GM18868 (cell line): Measurements from ENCODE around the gene SV2B.

Source experiments
- ATAC-seq: cut with Tn5 transposase; IDR thresholded peaks from one replicate; pipeline ENCODE4 v1.9.1; 2021; ENCODE audit warnings: mild to moderate bottlenecking, moderate library complexity; ENCODE audit not compliant: unreplicated experiment

The SV2B gene

DNA sequence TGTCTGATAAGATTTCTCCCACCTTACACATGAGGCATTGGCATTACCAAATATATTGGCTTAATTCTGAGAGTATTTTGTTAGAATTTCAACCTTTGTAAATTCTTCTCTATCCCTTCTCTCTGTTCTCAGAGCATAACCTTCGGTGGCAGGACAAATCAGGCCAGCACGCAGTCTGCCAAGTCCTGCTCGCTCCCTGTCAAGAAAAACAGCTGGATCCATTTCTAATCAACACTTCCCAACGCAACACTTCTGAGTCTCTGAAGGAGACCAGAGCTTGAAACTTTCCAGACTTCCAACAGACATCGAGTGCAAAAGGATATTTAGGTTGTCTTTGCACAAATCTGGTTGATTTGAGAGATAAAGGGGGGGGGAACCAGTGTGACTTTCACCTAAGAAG lies 125.7 kb downstream of the SV2B start:
- no peak for ATAC-seq

- no peak for ATAC-seq
These were observed 127.1 kb downstream of the SV2B start for GRCh38 chr15:91227117-91227516.

- no peak for ATAC-seq
These were observed 127.7 kb downstream of the SV2B start for GRCh38 chr15:91227766-91228165.

- no peak for ATAC-seq
These were observed 128.3 kb downstream of the SV2B start for GRCh38 chr15:91228383-91228782.

DNA sequence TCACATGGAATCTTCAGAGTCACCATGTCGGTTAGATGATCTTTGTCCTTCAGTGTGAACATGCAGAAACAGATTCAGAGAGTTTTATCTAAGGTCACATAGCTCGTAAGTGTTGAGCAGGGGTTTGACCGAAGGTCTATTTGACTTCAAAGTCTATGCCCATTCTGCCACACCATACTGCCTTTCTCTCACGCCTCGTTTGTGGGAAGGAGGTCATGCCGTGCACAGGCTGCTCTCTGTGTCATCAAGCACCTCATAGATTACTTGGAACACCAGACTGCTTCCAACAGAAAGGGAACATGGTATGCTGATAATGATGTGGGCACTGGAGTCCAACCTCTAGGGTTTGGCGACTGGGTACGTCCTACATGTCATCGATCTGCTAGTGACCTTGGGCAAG lies 128.8 kb downstream of the SV2B start:
- no peak for ATAC-seq

DNA sequence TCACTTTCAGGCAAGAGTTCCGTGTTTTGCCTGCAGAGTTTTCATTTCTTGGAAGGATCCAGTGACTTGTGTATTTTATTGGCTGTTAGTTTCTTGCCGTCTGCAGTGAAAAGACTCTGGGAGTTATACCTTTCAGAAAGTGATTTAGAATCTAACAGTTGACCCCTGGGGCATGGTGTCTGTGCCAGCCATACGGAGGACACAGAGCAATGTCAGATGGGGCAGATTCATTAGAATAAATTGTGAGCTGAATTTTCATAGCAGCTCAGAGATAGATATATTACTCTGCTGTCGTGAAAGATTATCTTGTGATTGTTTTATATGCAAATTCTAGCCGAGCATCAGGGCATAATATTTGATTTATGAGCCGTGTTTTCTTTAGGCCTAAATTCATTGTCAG lies 131.6 kb downstream of the SV2B start:
- ATAC-seq: no peak

DNA sequence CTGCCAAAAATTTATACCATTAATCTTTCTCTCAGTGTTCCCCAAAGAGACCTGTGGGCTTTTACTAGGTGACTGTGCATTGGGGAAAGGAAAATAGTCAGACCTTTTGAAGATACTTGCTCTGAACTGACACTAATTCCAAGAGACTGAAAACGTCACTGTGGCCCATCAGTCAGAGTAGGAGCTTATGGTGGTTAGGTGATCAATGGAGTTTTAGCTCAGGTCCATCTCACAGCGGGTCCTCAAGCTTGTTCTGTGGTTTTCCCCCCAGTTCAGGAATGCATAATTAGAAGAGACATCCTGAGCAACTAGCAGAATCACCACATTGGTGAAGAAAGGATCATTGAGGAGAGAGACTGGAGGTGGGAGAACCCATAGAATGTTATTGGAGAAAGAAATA lies 134.7 kb downstream of the SV2B start:
- no peak for ATAC-seq

DNA sequence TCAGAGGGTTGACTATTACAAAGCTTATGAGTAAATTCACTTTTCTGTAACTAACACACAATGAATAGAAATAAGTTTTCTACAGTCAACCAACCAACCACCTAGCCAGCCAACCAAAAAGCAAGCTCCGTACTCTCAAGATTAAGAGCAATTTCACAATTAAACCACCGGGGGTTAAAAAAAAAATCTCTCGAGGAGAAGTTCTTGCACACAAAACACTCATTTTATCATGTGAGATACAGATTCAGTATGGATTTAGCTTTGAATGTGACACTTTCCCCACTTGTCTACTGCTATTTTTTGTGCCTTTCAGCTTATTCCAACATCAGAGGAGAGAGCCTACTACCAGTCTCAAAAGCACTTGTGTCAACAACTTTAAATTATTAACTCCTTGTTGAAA lies 135.3 kb downstream of the SV2B start:
- ATAC-seq: no peak

DNA sequence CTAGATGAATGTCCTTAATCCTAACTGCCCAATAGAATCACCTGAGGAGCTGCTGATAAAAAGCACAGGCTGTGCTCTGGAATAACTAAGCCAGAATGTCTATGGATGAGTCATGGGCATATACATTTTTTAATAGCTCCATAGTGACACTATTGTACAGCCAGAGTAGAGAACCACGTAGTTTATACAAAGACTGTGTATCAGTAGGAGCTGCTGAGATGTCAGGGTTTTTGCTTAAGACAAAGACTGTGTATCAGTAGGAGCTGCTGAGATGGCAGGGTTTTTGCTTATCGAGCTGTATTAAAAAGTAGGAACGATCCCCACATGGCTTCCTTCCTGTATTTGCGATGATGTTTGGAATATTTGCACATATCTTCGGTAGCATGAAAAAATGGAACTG lies 137.4 kb downstream of the SV2B start:
- no peak for ATAC-seq

DNA sequence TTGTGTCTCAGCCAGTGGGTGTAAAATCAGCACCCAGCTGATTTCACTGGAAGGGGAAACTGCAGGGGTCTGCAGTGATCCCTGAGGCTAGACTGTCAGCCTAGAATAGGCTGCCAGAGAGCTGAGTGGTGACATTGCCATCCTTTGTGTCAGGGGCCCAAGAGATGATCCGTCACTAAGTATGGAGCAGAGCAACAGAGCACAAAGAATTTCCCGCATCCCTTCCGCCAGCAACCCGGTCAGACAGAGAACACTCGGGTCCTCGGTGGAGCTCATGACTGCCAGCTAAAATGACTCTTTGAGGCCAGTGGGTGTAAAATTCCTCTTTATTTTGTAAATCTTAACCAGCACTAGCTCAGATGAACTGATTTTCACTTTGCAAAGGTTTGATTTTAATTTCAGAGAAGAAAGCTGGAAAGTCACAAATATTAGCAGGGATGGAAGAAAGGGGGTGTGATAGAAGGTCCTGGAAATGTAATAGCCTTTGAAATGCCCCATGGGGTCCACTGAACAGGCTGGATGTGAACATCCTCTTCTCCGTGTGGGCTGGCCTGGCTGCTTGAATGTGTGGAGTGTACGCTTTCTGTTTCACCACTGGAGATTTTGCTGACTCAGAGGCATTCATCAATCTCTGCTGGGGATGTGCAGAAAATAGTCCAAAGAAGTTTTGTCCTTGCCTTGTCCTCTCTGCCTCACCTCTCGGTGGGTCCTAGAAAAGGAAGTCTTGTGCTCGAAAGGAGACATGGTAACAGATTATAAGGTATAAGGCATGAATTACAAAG lies 138.8 kb downstream of the SV2B start:
- ATAC-seq: no peak

GRCh38 chr15:91243826-91244225 lies 143.8 kb downstream of the SV2B start:
- no peak for ATAC-seq

- ATAC-seq: no peak
These were observed 144.9 kb downstream of the SV2B start for GRCh38 chr15:91244919-91245318.

- no peak for ATAC-seq
These were observed 146.9 kb downstream of the SV2B start for GRCh38 chr15:91246998-91247397.

- ATAC-seq: no peak
These were observed 149.5 kb downstream of the SV2B start for GRCh38 chr15:91249591-91249990.

- no peak for ATAC-seq
These were observed 152.3 kb downstream of the SV2B start for GRCh38 chr15:91252322-91252721.

GRCh38 chr15:91252756-91253155 lies 152.7 kb downstream of the SV2B start:
- no peak for ATAC-seq

DNA sequence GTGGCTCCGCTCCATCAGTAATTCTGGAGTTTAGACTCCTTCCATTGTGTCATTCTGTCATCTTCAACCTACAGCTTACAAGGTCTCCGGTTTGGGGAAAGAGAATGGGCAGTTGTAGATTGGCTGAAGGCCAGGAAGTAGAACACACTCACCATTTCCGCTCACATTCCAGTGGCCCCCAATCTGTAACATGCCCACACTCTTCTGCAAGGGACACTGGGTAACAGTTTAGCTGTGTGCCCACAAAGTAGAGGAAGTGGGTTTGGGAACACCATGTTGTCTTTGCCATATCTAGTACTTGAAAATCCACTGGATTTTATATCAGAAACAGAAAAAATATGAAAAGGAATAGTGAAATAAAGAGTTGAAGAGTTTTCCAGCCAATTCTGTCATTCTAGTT lies 153.5 kb downstream of the SV2B start:
- no peak for ATAC-seq

GRCh38 chr15:91254766-91255165 lies 154.7 kb downstream of the SV2B start:
- ATAC-seq: no peak

- ATAC-seq: no peak
These were observed 155.7 kb downstream of the SV2B start for GRCh38 chr15:91255670-91256192.

- no peak for ATAC-seq
These were observed 157.8 kb downstream of the SV2B start for GRCh38 chr15:91257746-91258414.

- ATAC-seq: no peak
These were observed 158.3 kb downstream of the SV2B start for GRCh38 chr15:91258415-91258759.

DNA sequence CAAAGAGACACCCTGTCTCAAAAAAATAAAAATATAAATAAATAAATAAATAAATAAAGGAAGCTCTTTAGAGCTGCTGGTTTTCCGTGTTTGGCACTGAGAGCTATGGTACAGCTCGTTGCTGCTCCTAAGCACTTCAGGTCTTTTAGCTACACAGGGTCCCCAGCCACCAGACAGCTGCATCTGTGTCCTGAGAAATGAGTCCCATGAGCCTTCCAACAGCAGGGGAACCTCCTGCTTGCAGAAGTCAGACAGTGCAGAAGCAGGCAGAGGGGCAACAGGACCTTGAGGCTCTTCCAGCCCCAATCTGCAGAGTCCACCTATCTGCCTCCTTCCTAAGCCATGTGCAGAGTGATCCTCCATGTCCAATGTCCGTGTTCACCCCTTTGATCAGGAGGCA lies 159.0 kb downstream of the SV2B start:
- ATAC-seq: no peak
